HEK293 (cell line): ENCODE measurements around the gene VPREB3.
A peak's percentile ranks its signal among the peaks of the same experiment; 100 is the strongest.

Experiments
- MZF1 ChIP-seq: fragments of 450-650 bp; formaldehyde crosslinking; IDR thresholded peaks from 2 replicates; pipeline ENCODE4 v1.5.1; 2017; ENCODE audit warnings: missing biosample characterization, missing genetic modification characterization, borderline replicate concordance
- ZNF175 ChIP-seq: fragments of 450-650 bp; formaldehyde crosslinking; IDR thresholded peaks from 2 replicates; pipeline ENCODE4 v1.5.1; 2016; ENCODE audit warnings: missing biosample characterization, missing genetic modification characterization
- TF ChIP-seq, protein P1 (sequence below): fragments of 450-650 bp; formaldehyde crosslinking; IDR thresholded peaks from 2 replicates; pipeline ENCODE4 v1.5.1; 2016; ENCODE audit warnings: missing biosample characterization, missing genetic modification characterization

DNA sequence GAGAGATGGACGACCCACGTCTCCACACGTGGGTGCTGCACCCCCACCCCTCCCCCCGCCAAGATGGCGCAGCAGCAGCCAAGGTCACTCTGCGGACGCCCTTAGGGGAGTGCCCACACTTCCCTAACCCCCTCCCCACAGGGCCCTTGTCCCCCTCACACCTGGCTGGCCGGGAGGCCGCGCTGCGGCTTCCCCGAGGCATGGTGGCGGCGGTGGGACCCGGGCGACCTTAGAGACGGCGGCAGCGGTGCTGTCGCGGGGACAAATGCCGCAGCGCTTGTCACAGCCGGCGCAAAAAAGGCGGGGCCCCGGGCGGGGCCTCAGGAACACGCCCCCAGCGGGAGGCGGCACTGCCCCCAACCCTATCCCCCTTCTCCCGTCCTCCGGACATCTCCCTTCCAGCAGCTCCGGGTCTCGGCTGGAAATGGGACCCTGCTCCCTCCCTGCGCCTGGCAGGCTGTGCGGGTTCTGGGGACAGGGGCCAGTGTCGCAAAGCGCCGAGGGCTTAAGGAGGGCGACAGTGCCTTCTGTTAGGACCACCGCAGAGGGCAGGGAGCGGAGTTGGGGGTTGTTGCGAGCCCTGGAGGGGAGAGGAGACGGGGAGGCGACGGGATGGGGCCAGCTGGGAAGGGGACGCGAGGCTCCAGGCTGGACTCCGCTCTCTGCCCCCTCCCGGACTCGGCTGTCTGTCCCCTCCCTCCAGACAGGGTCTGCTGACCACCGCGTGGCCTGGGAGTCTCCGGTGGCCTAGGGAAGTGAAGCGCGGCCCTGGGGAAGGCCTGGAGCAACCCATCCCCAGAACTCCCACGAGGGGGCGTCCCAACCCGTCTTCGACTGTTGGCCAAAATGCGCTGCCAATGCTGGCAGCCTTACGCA, 13.7 kb upstream of the VPREB3 start, which contains the start of gene CHCHD10:
- TF ChIP-seq, protein P1, sequence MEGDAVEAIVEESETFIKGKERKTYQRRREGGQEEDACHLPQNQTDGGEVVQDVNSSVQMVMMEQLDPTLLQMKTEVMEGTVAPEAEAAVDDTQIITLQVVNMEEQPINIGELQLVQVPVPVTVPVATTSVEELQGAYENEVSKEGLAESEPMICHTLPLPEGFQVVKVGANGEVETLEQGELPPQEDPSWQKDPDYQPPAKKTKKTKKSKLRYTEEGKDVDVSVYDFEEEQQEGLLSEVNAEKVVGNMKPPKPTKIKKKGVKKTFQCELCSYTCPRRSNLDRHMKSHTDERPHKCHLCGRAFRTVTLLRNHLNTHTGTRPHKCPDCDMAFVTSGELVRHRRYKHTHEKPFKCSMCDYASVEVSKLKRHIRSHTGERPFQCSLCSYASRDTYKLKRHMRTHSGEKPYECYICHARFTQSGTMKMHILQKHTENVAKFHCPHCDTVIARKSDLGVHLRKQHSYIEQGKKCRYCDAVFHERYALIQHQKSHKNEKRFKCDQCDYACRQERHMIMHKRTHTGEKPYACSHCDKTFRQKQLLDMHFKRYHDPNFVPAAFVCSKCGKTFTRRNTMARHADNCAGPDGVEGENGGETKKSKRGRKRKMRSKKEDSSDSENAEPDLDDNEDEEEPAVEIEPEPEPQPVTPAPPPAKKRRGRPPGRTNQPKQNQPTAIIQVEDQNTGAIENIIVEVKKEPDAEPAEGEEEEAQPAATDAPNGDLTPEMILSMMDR (tag by site-specific recombination): peak; percentile 93
- TF ChIP-seq ZNF175 (tag by site-specific recombination) (no peak), MZF1 (tag by site-specific recombination) (no peak)
